H1 (cell line): ENCODE measurements around the gene SPAG4. TPM values are rescaled to one million over a fixed set of nuclear protein-coding genes. Genes with fewer than 3 reads are reported as not detected.

Experiments used
- JUN ChIP-seq: IDR thresholded peaks from 2 replicates; pipeline ENCODE4 v1.6.1; 2011; ENCODE audit warnings: low read depth, mild to moderate bottlenecking, improper control_type of control experiment, low read length
- polyA plus RNA-seq, 7 experiments: library from polyadenylated mRNA; depleted of rRNA in 3 of 7; stranded (reverse) in 5 of 7; unstranded in 2 of 7; fragments of >200 nt in 5 of 7; fragments of 200-250 nt in 2 of 7; gene quantifications; 1 replicate in 5 of 7; 2 replicates in 1 of 7; 4 replicates in 1 of 7; pipeline versions ENCODE4 v1.2.1 to v1.2.3, GENCODE V29; 2011 to 2013; ENCODE audit warnings: missing spikeins in 2 of 7, mixed read lengths in 2 of 7
- total RNA-seq: library from RNA; stranded (reverse); fragmentation: NEBNext Ultra II Directional; extraction: Animal tissue kit (Norgen Biotek cat#: 25700); gene quantifications from 2 replicates; pipeline ENCODE4 v1.2.1, GENCODE V29; 2021
- TF ChIP-seq, protein P1 (sequence below): IDR thresholded peaks from 2 replicates; pipeline ENCODE4 v1.6.1; 2011; ENCODE audit warnings: low read depth, mild to moderate bottlenecking, low read length; ENCODE audit not compliant: insufficient read depth

Gene SPAG4
- total and polyA plus RNA-seq, 2 of the 8 experiments (the other 6 are each of a cell fraction or from before 2014, with no cell fraction given): 2.4 to 6.0 TPM

- TF ChIP-seq, protein P1, sequence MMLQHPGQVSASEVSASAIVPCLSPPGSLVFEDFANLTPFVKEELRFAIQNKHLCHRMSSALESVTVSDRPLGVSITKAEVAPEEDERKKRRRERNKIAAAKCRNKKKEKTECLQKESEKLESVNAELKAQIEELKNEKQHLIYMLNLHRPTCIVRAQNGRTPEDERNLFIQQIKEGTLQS: no peak
- no peak for TF ChIP-seq JUN
Measured at GRCh38 chr20:35600993-35601973, 14.3 kb upstream of the SPAG4 start (continued).
